Fibroblast of skin of left quadriceps (primary cell): Measurements from ENCODE around the gene AGAP3.

Experiments
- DNase-seq, 2 experiments: peaks; one replicate each; pipeline ENCODE4 v3.0.0-alpha.2; 2013; ENCODE audit warnings: low read depth in 2 of 2

The AGAP3 gene

GRCh38 chr7:151135525-151135845, 49.2 kb downstream of the AGAP3 start:
- DNase-seq, result no peak

GRCh38 chr7:151135866-151136843, 49.9 kb downstream of the AGAP3 start:
- DNase-seq, result no peak

GRCh38 chr7:151137076-151137675, 50.9 kb downstream of the AGAP3 start:
- DNase-seq, result no peak

- DNase-seq, result no peak
Observed at GRCh38 chr7:151137791-151138152, 51.5 kb downstream of the AGAP3 start.

- no peak for DNase-seq
Observed at GRCh38 chr7:151138153-151138851, 52.0 kb downstream of the AGAP3 start.

GRCh38 chr7:151139071-151139790, 53.0 kb downstream of the AGAP3 start:
- no peak for DNase-seq

GRCh38 chr7:151139791-151140190, 53.5 kb downstream of the AGAP3 start:
- no peak for DNase-seq

GRCh38 chr7:151140826-151141225, 54.6 kb downstream of the AGAP3 start:
- no peak for DNase-seq

- no peak for DNase-seq
Observed at GRCh38 chr7:151141311-151141854, 55.1 kb downstream of the AGAP3 start.

- no peak for DNase-seq
Observed at GRCh38 chr7:151141855-151142685, 55.8 kb downstream of the AGAP3 start.

- no peak for DNase-seq
Observed at GRCh38 chr7:151142686-151143040, 56.4 kb downstream of the AGAP3 start.

GRCh38 chr7:151143261-151144015, 57.2 kb downstream of the AGAP3 start:
- no peak for DNase-seq

- no peak for DNase-seq
Observed at GRCh38 chr7:151144387-151144786, 58.1 kb downstream of the AGAP3 start.

- DNase-seq, result no peak
Observed at GRCh38 chr7:151146761-151147160, 60.5 kb downstream of the AGAP3 start.

- DNase-seq, result no peak
Observed at GRCh38 chr7:151148319-151149259, 62.3 kb downstream of the AGAP3 start.

GRCh38 chr7:151150388-151150787, 64.1 kb downstream of the AGAP3 start:
- DNase-seq, result no peak

GRCh38 chr7:151152643-151153513, 66.6 kb downstream of the AGAP3 start:
- DNase-seq, result no peak
